Measurements from ENCODE around the gene RPL36A.

The RPL36A gene

DNA sequence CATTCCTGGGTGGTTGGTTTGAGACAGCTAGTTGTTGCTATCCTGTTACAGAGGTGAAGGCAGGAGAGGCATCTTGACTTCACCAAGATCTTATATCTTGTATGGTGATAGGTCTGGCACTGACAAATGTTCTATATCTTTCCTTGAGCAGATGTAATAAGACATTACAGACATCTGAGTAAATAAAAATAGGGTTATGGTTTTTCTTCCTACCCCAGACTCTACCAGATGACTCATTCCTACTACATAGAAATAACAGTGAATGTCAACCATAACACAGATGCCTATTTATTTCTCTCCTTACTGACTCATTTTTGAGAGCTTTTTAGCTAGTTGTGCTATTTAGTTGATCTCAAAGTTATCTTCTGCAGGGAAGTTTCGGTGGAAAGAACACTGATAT lies 39.1 kb downstream of the RPL36A start:
- Histone ChIP-seq H3K9ac (ENCODE audit: low read depth in 1 of 2, low read length in 2 of 2) (no peak overlapping the region), H3K9me3 (ENCODE audit: control insufficient read depth in 1 of 2, low read length in 2 of 2) (no peaks in the 10 kb centered on the region), H3K27ac (ENCODE audit: low read depth, low read length) (no peak overlapping the region), H3K27me3 (ENCODE audit: control insufficient read depth in 1 of 2, insufficient read depth in 2 of 2, low read length in 2 of 2) (no peaks in the 10 kb centered on the region), H3K4me3 (ENCODE audit: low read depth in 1 of 2, low read length in 2 of 2) (no peak overlapping the region), H3K4me1 (ENCODE audit: control insufficient read depth in 1 of 2, insufficient read depth in 2 of 2, low read length in 2 of 2) (no peaks in the 10 kb centered on the region), H3K36me3 (ENCODE audit: control insufficient read depth in 1 of 2, insufficient read depth in 2 of 2, low read length in 2 of 2) (peaks cover 0 to 11% of the 10 kb centered on the region in 2 donors)

DNA sequence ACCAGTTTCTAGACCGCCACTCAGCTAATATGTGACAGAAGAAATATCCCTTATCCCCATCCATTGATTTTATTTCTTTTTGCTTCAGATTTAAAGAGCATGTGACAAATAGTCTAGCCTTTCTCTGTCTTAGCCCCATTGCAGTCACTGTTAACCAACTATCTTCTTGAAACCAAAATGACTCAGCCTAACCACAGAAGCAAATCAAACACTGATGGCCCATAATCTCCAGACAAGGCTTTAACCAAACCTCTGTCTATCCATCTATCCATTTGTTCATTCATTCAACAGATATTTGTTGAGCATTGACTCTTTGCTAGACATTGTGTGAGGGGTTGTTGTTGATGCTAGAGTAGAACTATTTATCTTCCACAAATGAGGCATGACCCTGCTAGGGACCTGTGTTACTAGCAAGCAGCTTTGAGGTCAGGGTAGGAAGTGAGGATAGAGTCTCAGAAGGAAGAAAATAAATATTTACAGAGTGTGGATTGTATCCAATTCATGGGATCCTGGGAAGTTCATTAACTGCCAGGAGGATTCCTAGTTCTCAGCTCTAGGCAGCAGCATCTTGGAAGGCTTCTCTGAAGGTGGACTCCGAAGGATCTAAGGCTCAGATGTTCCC lies 39.8 kb downstream of the RPL36A start:
- Histone ChIP-seq H3K27me3 (ENCODE audit: control insufficient read depth in 1 of 2, insufficient read depth in 2 of 2, low read length in 2 of 2) (no peaks in the 10 kb centered on the region), H3K9ac (ENCODE audit: low read depth in 1 of 2, low read length in 2 of 2) (no peak overlapping the region), H3K36me3 (ENCODE audit: control insufficient read depth in 1 of 2, insufficient read depth in 2 of 2, low read length in 2 of 2) (peaks cover 0 to 9% of the 10 kb centered on the region in 2 donors), H3K4me1 (ENCODE audit: control insufficient read depth in 1 of 2, insufficient read depth in 2 of 2, low read length in 2 of 2) (no peaks in the 10 kb centered on the region), H3K27ac (ENCODE audit: low read depth, low read length) (no peak overlapping the region), H3K4me3 (ENCODE audit: low read depth in 1 of 2, low read length in 2 of 2) (no peak overlapping the region), H3K9me3 (ENCODE audit: control insufficient read depth in 1 of 2, low read length in 2 of 2) (no peaks in the 10 kb centered on the region)

DNA sequence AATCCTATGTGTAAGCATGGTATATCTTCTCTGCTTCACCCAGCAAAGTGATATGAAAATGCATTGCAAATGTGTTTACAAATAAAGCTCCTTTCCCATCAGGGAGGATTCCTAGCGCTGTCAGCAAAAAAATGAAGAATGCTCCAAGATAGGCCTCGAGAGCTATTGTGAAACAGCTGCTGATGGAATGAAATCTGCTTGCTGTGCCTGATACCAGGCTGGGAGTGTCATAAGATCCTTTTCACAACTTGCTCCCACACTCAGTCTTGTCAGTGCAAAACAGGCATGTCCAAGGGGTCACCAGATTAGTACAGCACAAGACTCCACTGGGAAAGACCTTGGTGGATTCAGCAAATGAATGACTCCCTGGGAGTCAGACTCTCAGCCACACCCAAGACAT lies 51.3 kb downstream of the RPL36A start:
- Histone ChIP-seq H3K4me1 (ENCODE audit: control insufficient read depth in 1 of 2, insufficient read depth in 2 of 2, low read length in 2 of 2) (no peaks in the 10 kb centered on the region), H3K27ac (ENCODE audit: low read depth, low read length) (no peak overlapping the region), H3K36me3 (ENCODE audit: control insufficient read depth in 1 of 2, insufficient read depth in 2 of 2, low read length in 2 of 2) (peaks cover 6 to 18% of the 10 kb centered on the region in 2 donors), H3K9me3 (ENCODE audit: control insufficient read depth in 1 of 2, low read length in 2 of 2) (no peaks in the 10 kb centered on the region), H3K27me3 (ENCODE audit: control insufficient read depth in 1 of 2, insufficient read depth in 2 of 2, low read length in 2 of 2) (no peaks in the 10 kb centered on the region), H3K4me3 (ENCODE audit: low read depth in 1 of 2, low read length in 2 of 2) (no peak overlapping the region), H3K9ac (ENCODE audit: low read depth in 1 of 2, low read length in 2 of 2) (no peak overlapping the region)

Data from duodenal mucosa (tissue), 2 donors.